Measurements from ENCODE around the gene TAS2R3.
"Not testable (repeated sequence)": the region's sequence is repeated elsewhere in the genome, so short reads cannot be mapped to it uniquely, and the experiment has no call there.

The TAS2R3 gene

GRCh38 chr7:141763797-141764196 is at the start of gene TAS2R3:
Gene TAS2R3, plus strand, starts transcription at chr7:141764097. Its CDS starts 62 bp downstream, at chr7:141764159.
- in situ Hi-C loops (cut with MboI; ENCODE audit: low sequenced_read_pairs), result no loop called here

- in situ Hi-C loops (cut with MboI; ENCODE audit: low sequenced_read_pairs), result no loop called here
Measured at GRCh38 chr7:141714571-141714970, 49.3 kb upstream of the TAS2R3 start.

GRCh38 chr7:141715018-141715417 is 48.9 kb upstream of the TAS2R3 start:
- in situ Hi-C loops (cut with MboI; ENCODE audit: low sequenced_read_pairs), result no loop called here

GRCh38 chr7:141715794-141716689 is 47.9 kb upstream of the TAS2R3 start:
- in situ Hi-C loops (cut with MboI; ENCODE audit: low sequenced_read_pairs), result no loop called here

- in situ Hi-C loops (cut with MboI; ENCODE audit: low sequenced_read_pairs), result no loop called here
Measured at GRCh38 chr7:141717450-141717849, 46.4 kb upstream of the TAS2R3 start.

- in situ Hi-C loops (cut with MboI; ENCODE audit: low sequenced_read_pairs), result no loop called here
Measured at GRCh38 chr7:141722529-141722928, 41.4 kb upstream of the TAS2R3 start.

GRCh38 chr7:141729020-141729419 is 34.9 kb upstream of the TAS2R3 start:
- in situ Hi-C loops (cut with MboI; ENCODE audit: low sequenced_read_pairs), result no loop called here

- in situ Hi-C loops (cut with MboI; ENCODE audit: low sequenced_read_pairs), result no loop called here
Measured at GRCh38 chr7:141731476-141732149, 32.3 kb upstream of the TAS2R3 start.

- in situ Hi-C loops (cut with MboI; ENCODE audit: low sequenced_read_pairs), result no loop called here
Measured at GRCh38 chr7:141737118-141737835, 26.6 kb upstream of the TAS2R3 start.

GRCh38 chr7:141737836-141738591 is 25.9 kb upstream of the TAS2R3 start, which contains the start of gene SSBP1:
Gene SSBP1, plus strand, starts transcription at chr7:141738358. Its CDS starts 809 bp downstream, at chr7:141739167.
- in situ Hi-C loops (cut with MboI; ENCODE audit: low sequenced_read_pairs), result no loop called here

- in situ Hi-C loops (cut with MboI; ENCODE audit: low sequenced_read_pairs), result no loop called here
Measured at GRCh38 chr7:141738592-141739013, 25.3 kb upstream of the TAS2R3 start.

- in situ Hi-C loops (cut with MboI; ENCODE audit: low sequenced_read_pairs), result no loop called here
Measured at GRCh38 chr7:141739250-141739649, 24.6 kb upstream of the TAS2R3 start.

GRCh38 chr7:141742229-141742628 is 21.7 kb upstream of the TAS2R3 start:
- in situ Hi-C loops (cut with MboI; ENCODE audit: low sequenced_read_pairs), result no loop called here

GRCh38 chr7:141744131-141744530 is 19.8 kb upstream of the TAS2R3 start:
- in situ Hi-C loops (cut with MboI; ENCODE audit: low sequenced_read_pairs), result no loop called here

GRCh38 chr7:141748396-141748795 is 15.5 kb upstream of the TAS2R3 start:
- in situ Hi-C loops (cut with MboI; ENCODE audit: low sequenced_read_pairs), result no loop called here

- in situ Hi-C loops (cut with MboI; ENCODE audit: low sequenced_read_pairs), result not testable (repeated sequence)
Measured at GRCh38 chr7:141751904-141752303, 12.0 kb upstream of the TAS2R3 start.

GRCh38 chr7:141752634-141753033 is 11.3 kb upstream of the TAS2R3 start:
- in situ Hi-C loops (cut with MboI; ENCODE audit: low sequenced_read_pairs), result no loop called here

GRCh38 chr7:141754939-141755338 is 9.0 kb upstream of the TAS2R3 start:
- in situ Hi-C loops (cut with MboI; ENCODE audit: low sequenced_read_pairs), result no loop called here

GRCh38 chr7:141770083-141770583 is 6.2 kb downstream of the TAS2R3 start:
- in situ Hi-C loops (cut with MboI; ENCODE audit: low sequenced_read_pairs), result not testable (repeated sequence)

- in situ Hi-C loops (cut with MboI; ENCODE audit: low sequenced_read_pairs), result no loop called here
Measured at GRCh38 chr7:141776374-141776773, 12.5 kb downstream of the TAS2R3 start, which contains the start of gene TAS2R4. Gene TAS2R4, plus strand, starts transcription at chr7:141776674. Its CDS starts 1,815 bp downstream, at chr7:141778489.

Measured in hTERT RPE-1 (cell line).